Lung (tissue), 12 donors: ENCODE data around the gene ZNHIT6. TPM values are rescaled to one million over a fixed set of nuclear protein-coding genes. Genes with fewer than 3 reads are reported as not detected.

Source experiments
- ATAC-seq: fragments of 200-7000 bp; cut with Tn5 transposase; one replicate; pipeline ENCODE4 v1.9.1; 2020; ENCODE audit warnings: moderate number of reproducible peaks; ENCODE audit not compliant: insufficient read depth, low FRiP score
- DNase-seq, 3 donors: peaks; one replicate each; pipeline ENCODE4 v3.0.0-alpha.2; 2013 to 2017
- H3K27ac ChIP-seq, 2 donors: one replicate each; pipeline ENCODE4 v1.5.1; 2013; ENCODE audit warnings: mild to moderate bottlenecking in 2 of 2, moderate library complexity in 2 of 2, control low read depth in 1 of 2, inconsistent platforms in 1 of 2, low read depth in 1 of 2, low read length in 1 of 2
- H3K27me3 ChIP-seq, 3 donors: one replicate each; pipeline ENCODE4 v1.5.1; 2013; ENCODE audit warnings: low read length in 2 of 3; ENCODE audit not compliant: control insufficient read depth in 3 of 3, insufficient read depth in 3 of 3
- H3K36me3 ChIP-seq, 4 donors: one replicate each; pipeline ENCODE4 v1.5.1; 2013; ENCODE audit warnings: low read length in 4 of 4, mild to moderate bottlenecking in 1 of 4, moderate library complexity in 1 of 4; ENCODE audit not compliant: control insufficient read depth in 4 of 4, insufficient read depth in 4 of 4
- H3K4me1 ChIP-seq, 5 donors: one replicate each; pipeline ENCODE4 v1.5.1; 2013; ENCODE audit warnings: low read length in 5 of 5, mild to moderate bottlenecking in 2 of 5, moderate library complexity in 1 of 5; ENCODE audit not compliant: control insufficient read depth in 5 of 5, insufficient read depth in 5 of 5
- H3K4me3 ChIP-seq: one replicate; pipeline ENCODE4 v1.5.1; 2013; ENCODE audit warnings: mild to moderate bottlenecking, control low read depth, moderate library complexity
- H3K9ac ChIP-seq, 2 donors: one replicate each; pipeline ENCODE4 v1.5.1; 2013; ENCODE audit warnings: low read length in 2 of 2, control low read depth in 1 of 2; ENCODE audit not compliant: insufficient read depth in 1 of 2
- H3K9me3 ChIP-seq, 4 donors: one replicate each; pipeline ENCODE4 v1.5.1; 2013; ENCODE audit warnings: low read length in 3 of 4, mild to moderate bottlenecking in 1 of 4, moderate library complexity in 1 of 4; ENCODE audit not compliant: control insufficient read depth in 4 of 4, insufficient read depth in 3 of 4
- WGBS, 2 donors: extraction: QIAGEN DNeasy Blood & Tissue Kit; methylation state at CpG; one replicate each; pipeline ENCODE4 v1.1.7; 2013; 5-methylcytosine and 5-hydroxymethylcytosine counted together
- polyA plus RNA-seq, 2 donors: library from polyadenylated mRNA; stranded (reverse); fragments of 200-250 nt; gene quantifications; one replicate each; pipeline ENCODE4 v1.2.1, GENCODE V29; 2013
- total RNA-seq, 2 donors: library from RNA; depleted of rRNA in 1 of 2; stranded (reverse); fragments of >200 nt in 1 of 2; gene quantifications; one replicate each; pipeline ENCODE4 v1.2.1, GENCODE V29; 2014 to 2021
- TF ChIP-seq, protein P1 (sequence below): IDR thresholded peaks from 2 replicates; pipeline ENCODE4 v1.5.1; 2012; ENCODE audit warnings: mild to moderate bottlenecking; ENCODE audit errors: control extremely low read depth, extremely low read depth
- donor health status: control.
- donor health status: control.
- donor health status: Bipolar disorder and iron deficiency.
- donor health status: healthy.
- donor health status: DM: yes; HTN: yes; CAD: no.

ZNHIT6 gene
- total and polyA plus RNA-seq, 4 donors = 8.7 to 17.7 (median 10.1) TPM

DNA sequence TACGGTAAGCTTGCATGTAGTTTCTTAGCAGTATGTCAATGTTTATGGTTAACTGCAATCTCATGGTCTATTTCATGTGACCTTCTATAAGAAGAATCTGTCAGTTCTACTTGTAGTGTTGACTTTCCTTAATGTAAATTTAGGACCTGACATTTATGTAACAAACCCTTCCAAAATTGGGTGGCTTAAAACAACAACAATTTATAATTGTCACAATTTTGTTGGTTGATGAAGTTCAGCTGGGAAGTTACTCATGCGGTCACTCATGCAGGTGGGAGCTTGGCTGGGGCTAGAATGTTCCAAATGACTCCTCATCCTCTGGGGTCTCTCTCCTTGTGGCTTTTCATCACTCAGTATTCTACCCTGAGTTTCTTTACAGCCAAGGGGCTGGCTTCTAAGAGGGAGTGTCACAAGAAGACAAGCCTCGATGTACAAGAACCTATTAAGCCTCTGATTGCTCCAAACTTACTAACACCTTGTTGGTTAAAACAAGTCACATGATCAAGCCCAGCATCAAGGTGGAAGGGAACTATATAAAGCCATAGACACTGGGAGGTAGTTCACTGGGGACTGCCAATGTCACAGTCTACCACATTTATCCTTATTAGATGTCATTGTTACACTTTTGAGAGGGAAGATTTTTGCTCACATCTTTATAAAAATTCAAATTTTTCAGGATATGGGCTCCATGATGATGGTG, 103.8 kb downstream of the ZNHIT6 start:
- DNase-seq (no peak), ATAC-seq (no peak)
- peaks cover 0 to 22% (median 3%) of the 10 kb centered on the region in 5 donors for H3K4me1 ChIP-seq
- H3K9ac ChIP-seq = no peak overlapping the region
- no peak overlapping the region for H3K27ac ChIP-seq
- WGBS, 2 donors = 81 to 86% methylated on average over 3 of the region's 3 CpGs
- no peaks in the 10 kb centered on the region for H3K36me3 ChIP-seq
- H3K27me3 ChIP-seq = no peaks in the 10 kb centered on the region
- no peaks in the 10 kb centered on the region for H3K9me3 ChIP-seq
- TF ChIP-seq, protein P1, sequence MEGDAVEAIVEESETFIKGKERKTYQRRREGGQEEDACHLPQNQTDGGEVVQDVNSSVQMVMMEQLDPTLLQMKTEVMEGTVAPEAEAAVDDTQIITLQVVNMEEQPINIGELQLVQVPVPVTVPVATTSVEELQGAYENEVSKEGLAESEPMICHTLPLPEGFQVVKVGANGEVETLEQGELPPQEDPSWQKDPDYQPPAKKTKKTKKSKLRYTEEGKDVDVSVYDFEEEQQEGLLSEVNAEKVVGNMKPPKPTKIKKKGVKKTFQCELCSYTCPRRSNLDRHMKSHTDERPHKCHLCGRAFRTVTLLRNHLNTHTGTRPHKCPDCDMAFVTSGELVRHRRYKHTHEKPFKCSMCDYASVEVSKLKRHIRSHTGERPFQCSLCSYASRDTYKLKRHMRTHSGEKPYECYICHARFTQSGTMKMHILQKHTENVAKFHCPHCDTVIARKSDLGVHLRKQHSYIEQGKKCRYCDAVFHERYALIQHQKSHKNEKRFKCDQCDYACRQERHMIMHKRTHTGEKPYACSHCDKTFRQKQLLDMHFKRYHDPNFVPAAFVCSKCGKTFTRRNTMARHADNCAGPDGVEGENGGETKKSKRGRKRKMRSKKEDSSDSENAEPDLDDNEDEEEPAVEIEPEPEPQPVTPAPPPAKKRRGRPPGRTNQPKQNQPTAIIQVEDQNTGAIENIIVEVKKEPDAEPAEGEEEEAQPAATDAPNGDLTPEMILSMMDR = no peak
- no peak overlapping the region for H3K4me3 ChIP-seq

DNA sequence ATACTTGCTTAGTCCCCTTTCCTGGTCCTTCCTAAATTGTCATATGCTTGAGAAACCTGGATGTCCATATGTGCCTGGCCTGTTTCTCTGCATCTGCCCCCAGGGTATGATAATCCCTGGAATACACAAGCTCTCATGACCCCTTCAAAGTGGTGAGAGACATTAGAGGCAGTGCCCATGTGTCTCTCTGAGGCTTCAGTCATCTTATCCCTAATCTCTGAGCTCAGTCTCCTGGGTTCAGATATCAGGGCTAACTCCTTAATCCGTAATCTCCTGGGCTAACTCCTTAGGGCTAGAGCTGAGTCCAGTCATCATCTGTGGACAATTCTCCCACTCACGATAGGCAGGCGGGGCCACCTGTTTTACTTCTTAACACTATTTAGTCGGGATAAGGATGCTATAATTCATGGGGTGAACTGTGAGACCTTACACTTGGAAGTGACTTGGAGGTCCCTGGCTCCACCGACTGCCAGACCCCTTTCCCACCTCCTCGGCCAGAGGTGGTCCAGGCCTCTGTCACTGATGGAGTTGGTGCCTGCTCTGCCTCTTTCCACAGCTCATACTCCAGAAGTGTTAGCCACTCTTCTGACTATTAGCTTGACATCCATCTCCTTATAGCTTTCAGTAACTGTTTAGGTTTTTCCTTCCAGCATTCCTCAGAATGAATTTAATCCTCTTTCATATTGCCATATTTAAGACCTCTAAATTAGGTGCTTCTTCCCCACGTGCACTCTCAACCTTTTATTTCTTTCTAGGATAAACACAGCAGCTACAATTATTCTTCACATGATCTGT, 105.0 kb downstream of the ZNHIT6 start:
- 78 to 83% methylated on average over 7 of the region's 7 CpGs for WGBS, 2 donors

DNA sequence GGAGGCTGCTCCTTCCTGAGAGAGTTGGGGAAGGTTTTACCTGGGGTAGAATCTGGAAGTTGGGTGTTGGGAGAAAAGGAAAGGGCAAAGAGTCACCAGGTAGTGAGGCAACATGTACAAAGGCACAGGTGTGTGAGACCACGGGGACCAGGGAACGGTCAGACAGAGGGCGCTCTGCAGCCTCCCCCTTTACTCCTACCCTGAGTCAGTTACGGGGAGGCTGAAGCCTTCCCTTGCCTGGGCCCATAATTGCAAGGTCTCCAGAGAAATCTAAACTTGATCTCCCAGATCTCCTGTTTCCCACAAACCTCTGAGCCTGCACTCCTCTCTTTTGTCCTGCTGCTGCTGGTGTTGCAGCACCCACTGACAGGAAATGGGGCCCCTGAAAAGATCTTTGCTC, 105.7 kb downstream of the ZNHIT6 start:
- TF ChIP-seq, protein P1 = no peak
- no peak for DNase-seq
- Histone ChIP-seq H3K27ac (no peak overlapping the region), H3K27me3 (no peaks in the 10 kb centered on the region), H3K36me3 (no peaks in the 10 kb centered on the region), H3K9me3 (no peaks in the 10 kb centered on the region), H3K9ac (no peak overlapping the region), H3K4me1 (peaks cover 0 to 22% (median 0%) of the 10 kb centered on the region in 5 donors), H3K4me3 (no peak overlapping the region)
- no peak for ATAC-seq
- WGBS, 2 donors = 92 to 93% methylated on average over 4 of the region's 4 CpGs

More for the DNA sequence above, 105.0 kb downstream of the ZNHIT6 start:
- Histone ChIP-seq H3K9me3 (no peaks in the 10 kb centered on the region), H3K4me1 (peaks cover 0 to 22% (median 3%) of the 10 kb centered on the region in 5 donors), H3K9ac (no peak overlapping the region), H3K27me3 (no peaks in the 10 kb centered on the region), H3K27ac (no peak overlapping the region), H3K36me3 (no peaks in the 10 kb centered on the region), H3K4me3 (no peak overlapping the region)
- TF ChIP-seq, protein P1 = no peak
- no peak for ATAC-seq
- peak; percentile 39 to 80 (median 71) for DNase-seq
